ENCODE data around the gene CRELD1.
"Not testable (repeated sequence)": the region's sequence is repeated elsewhere in the genome, so short reads cannot be mapped to it uniquely, and the experiment has no call there.

CRELD1 gene

GRCh38 chr3:9937486-9938238 lies 4.0 kb downstream of the CRELD1 start:
- DNase-seq, result no peak

DNA sequence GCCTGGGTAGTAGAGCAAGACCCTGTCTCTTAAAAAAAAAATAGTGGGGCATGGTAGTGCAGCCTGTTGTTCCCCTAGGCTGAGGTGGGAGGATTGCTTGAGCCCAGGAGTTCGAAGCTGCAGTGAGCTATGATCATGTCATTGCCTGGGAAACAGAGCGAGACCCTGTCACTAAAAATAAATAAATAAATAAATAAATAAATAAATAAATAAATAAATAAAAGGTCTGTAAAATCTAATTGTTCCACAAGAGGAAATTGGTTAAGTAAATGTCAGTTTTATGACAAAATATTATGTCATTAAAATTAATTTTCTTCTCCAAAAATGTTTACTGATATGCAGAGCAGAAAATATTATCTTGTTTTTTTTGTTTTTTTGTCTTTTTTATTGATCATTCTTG lies 5.3 kb downstream of the CRELD1 start:
- DNase-seq, result no peak

DNA sequence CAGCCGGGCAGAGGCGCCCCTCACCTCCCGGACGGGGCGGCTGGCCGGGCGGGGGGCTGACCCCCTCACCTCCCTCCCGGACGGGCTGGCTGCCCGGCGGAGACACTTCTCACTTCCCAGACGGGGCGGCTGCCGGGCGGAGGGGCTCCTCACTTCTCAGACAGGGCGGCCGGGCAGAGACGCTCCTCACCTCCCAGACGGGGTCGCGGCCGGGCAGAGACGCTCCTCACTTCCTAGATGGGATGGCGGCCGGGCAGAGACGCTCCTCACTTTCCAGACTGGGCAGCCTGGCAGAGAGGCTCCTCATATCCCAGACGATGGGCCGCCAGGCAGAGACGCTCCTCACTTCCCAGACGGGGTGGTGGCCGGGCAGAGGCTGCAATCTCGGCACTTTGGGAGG lies 6.3 kb downstream of the CRELD1 start:
- DNase-seq, result not testable (repeated sequence)

- DNase-seq, result no peak
Measured at GRCh38 chr3:9940746-9941145, 7.1 kb downstream of the CRELD1 start.

- DNase-seq, result no peak
Measured at GRCh38 chr3:9942164-9942563, 8.5 kb downstream of the CRELD1 start.

DNA sequence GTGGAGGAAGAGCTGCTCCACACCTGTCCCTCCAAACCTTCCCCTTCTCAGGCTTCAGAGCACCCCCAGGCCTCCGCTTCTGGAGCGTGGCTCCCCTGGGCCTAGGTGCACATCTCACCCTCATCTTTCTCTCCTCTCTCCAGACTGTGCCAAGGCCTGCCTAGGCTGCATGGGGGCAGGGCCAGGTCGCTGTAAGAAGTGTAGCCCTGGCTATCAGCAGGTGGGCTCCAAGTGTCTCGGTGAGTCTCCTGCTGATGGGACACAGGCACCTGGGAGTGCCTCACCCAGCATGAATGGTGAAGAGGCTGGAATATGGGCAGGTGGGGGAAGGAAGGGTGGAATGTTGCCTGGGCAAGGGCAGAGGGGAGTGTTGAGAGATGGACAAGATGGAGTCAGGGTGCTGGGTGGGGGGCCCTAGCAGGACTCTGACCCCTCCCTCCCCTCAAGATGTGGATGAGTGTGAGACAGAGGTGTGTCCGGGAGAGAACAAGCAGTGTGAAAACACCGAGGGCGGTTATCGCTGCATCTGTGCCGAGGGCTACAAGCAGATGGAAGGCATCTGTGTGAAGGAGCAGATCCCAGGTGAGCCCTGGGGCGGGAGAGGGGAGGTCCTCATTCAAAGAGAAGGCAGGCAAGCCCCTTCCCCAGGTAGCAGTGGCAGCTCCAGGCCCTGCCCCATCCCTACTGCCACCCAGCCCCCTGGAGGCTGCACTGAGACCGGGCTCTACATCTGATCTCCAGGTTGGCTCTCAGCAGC lies 9.5 kb downstream of the CRELD1 start:
- no peak for DNase-seq

DNA sequence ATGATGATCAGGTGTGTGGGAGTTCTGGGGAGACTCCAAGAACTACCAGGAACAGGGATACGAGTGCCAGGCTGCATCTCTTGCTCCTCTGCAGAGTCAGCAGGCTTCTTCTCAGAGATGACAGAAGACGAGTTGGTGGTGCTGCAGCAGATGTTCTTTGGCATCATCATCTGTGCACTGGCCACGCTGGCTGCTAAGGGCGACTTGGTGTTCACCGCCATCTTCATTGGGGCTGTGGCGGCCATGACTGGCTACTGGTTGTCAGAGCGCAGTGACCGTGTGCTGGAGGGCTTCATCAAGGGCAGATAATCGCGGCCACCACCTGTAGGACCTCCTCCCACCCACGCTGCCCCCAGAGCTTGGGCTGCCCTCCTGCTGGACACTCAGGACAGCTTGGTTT lies 10.6 kb downstream of the CRELD1 start:
- no peak for DNase-seq

GRCh38 chr3:9945358-9945757 lies 11.7 kb downstream of the CRELD1 start:
- no peak for DNase-seq

GRCh38 chr3:9946112-9947024 lies 12.7 kb downstream of the CRELD1 start:
- peak; percentile 95 for DNase-seq

DNA sequence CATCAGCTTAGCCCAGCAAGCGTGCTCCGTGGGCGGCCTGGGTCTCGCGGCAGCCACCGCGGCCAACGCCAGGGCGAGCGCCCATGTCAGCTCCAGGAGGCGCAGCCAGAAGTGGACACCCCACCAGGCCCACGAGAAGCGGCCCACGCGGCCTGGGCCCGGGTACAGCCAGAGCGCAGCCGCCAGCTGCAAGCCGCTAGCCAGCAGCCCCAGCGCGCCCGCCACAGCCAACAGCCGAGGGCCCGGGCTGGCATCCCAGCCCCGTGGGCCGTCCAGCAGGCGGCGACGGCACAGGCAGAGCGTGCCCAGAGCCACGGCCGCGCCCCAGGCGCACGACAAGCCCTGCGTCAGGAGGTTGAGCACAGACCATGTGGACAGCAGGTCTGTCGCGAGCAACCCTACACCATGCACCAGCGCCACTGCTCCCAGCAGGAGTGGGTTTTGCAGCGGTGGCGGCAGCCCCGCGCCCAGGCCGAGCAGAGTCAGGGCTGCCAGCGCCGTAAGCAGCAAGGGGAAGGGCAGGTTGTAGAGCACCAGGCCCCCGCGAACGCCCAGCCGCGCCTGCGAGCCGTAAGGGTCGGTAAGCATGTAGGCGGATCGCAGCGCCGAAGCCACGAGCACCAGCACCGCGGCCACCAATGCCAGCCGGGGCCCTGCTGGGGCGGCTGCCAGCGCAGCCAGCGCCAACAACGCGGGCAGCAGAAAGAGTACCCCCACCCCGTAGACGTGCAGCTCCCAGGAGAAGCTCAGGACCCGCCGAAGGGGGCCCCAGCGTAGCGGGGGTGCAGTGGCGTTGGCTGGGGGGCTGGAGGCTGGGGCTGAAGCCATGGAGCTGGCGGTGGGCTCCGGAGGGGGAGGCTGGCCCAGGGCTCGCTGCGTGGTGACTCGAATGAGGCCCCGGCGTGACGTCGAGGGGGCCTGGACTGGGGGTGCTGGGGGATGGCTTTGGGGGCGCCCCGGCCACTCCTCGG lies 13.7 kb downstream of the CRELD1 start:
- DNase-seq, result peak; percentile 95

DNA sequence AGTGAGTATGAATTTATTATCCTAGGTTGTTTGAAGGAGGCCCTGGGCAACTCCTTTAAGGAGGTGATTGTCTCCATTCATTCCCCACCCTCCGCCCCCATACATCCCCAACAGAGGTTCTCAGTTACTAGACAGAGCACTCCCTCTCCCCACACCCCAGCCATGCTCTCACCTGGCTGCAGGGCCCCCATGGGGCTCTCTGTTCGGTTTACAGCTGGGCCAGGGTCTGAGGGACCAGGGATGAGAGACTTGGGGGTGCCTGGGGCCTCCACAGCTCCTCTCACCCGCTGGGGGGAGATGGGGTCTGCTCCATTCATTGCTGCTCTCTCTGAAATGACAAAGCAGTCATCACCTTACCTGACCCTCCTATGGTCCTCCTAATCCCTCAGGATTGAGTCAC lies 15.0 kb downstream of the CRELD1 start:
- no peak for DNase-seq

DNA sequence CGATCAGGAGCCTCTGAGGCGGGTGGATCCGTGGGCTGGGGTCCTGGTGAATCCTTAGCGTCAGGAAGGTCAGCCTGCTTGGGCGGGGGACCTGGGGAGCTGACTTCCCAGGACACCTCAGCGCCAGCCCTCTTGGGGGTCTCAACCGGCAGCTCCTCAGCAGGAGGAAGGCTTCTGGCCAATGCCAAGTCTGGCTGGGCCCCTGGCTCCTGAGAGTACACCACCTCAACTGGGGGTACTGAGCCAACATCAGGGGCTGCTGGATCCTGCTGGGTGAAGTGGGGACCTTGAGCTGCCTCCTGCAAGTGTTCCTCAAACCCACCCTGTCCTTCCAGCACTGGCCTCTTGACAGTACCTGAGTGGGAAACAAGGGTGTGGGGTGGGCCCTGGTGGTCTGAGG lies 15.5 kb downstream of the CRELD1 start:
- DNase-seq, result no peak

GRCh38 chr3:9949626-9950025 lies 16.0 kb downstream of the CRELD1 start:
- DNase-seq, result no peak

DNA sequence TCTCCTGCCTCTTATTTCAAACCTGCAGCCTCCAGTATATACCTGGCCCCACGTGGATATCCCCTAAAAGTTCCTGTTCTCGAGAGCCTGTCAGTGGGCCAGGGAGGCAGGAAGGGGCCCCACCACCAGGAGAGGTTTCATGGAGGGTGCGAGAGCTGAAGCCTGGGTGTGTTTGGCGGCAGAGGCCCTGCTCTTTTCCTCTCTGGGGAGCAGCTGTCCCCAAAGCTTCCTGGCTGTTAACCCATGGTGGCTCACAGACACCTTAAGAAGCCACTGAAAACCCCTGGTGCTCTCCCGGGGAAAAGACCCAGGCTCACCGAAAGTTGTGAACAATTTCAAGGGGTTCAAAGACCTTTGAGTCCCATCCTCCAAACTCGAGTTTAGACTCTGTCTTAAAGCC lies 17.5 kb downstream of the CRELD1 start:
- DNase-seq, result no peak

DNA sequence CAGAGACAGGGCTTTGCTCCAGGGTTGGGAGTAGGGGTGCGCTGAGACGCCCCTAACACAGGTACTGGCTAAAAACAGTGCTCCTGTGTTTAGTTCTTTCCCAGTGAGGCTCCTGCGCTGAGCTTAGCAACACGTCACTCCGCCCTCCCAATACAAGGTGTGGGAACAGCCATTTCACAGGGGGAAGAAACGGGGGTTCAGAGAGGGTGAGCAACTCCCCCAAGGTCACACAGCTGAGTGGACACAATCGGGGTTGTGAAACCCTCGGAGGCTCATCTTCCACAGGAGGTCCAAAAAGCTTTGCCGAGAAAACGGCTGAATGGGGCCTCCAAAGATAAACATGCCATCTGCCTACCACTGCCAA lies 17.9 kb downstream of the CRELD1 start:
- no peak for DNase-seq

- DNase-seq, result no peak
Measured at GRCh38 chr3:9951962-9952805, 18.6 kb downstream of the CRELD1 start, which contains the start of gene PRRT3. PRRT3 (minus strand) TSS chr3:9952408; CDS start chr3:9950115, 2,293 bp downstream.

GRCh38 chr3:9955067-9955502 lies 21.5 kb downstream of the CRELD1 start:
- no peak for DNase-seq

GRCh38 chr3:9955611-9956352 lies 22.1 kb downstream of the CRELD1 start:
- DNase-seq, result no peak

- no peak for DNase-seq
Measured at GRCh38 chr3:9957214-9957613, 23.6 kb downstream of the CRELD1 start.

DNA sequence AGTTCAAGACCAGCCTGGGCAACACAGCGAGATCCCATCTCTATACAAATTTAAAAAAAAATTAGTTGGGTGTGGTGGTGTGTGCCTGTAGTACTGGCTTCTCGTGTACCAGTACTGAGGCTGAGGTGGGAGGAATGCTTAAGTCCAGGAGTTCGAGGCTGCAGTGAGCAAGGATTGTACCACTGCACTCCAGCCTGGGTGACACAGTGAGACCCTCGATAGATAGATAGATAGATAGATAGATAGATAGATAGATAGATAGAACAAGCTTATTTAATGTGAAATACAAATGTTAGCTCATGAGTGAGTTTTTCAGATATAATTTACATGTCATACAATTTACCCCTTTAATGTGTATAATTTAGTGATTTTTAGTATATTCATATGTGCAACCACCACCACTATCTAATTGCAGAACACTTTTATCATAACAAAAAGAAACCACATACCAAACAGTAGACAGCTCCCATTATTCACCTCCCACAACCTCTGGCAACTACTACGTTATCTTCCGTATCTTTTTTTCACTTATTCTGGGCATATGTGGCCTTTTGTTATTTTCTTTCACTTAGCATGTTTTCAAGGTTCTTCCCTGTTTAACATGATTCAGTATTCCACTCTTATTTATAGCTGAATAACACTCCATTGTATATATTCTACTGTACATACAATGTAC lies 31.7 kb downstream of the CRELD1 start:
- DNase-seq, result no peak

Data from 8988T (cell line).